ENCODE data around the gene MRPS23. TPM values are rescaled to one million over a fixed set of nuclear protein-coding genes. Genes with fewer than 3 reads are reported as not detected.

Gene MRPS23
- total RNA-seq, 1 donor from 2014 or later, result 86.7 TPM

DNA sequence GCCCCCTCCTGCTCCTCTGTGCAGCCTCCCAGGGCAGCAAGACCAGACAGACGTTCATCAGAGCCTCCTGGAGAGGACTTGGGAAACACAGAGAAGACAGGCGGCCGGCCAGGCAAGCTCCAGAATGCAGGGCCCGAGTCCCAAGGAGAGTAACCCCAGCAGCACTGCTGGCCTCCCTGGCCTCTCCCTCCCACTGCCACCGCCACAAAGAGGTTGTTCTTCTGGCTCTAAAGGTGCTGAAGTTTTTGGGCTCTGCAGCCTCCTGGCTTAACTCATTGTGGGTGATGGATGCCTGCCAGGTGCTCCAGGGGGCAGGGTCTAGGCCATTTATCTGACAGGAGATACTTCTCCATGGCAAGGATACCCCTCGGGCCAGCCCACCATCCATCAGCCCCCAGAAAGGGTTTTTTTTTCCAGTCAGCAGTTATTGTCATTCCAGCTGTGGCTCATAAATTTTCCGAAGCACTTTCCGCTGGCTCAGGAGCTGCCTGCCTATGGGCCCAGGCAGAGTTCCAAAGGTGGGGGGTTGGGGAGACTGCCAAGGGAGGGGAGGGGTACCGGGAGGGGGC is 32.0 kb upstream of the MRPS23 start:
- ATAC-seq (peak; percentile 53), DNase-seq (ENCODE audit: missing footprints) (no peak)
- intact Hi-C loops (cut with DNase I), result no loop called here

DNA sequence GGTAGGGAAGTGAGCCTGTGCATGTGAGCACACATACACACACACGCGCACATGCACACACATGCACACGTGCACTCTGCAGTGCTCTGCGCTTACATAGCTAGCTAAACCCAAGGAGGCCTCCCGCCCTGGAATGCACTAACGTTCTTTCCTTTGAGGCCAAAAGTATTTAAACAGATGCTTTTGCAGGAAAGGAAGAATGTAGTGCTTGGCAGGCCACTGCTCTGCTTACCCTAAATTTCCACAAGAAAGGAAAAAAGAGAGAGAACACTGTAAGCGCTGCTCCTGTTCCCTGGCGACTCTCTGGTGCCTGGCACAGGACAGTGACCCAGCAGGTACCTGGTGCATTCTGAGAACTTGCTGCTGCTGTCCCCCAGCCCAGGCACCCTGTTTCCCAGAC is 31.3 kb upstream of the MRPS23 start:
- ATAC-seq, result peak; percentile 3
- intact Hi-C loops (cut with DNase I), result no loop called here
- DNase-seq (ENCODE audit: missing footprints), result no peak

DNA sequence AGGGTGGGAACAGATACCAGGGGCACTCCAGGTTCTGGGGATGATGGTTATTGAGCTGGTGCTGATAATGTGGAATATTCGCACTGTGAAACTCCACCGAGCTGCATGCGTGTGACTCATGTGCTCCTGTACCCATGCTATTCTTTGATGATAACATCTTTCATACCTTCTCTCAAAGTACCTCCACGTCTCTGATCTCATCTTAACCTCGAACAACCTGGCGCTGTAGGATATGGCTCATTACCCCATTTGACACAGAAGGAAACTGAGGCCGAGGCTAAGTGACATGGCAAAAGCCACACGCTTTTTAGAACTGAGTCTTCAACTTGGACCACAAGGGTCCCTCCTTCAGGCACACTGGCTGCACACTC is 30.2 kb upstream of the MRPS23 start:
- intact Hi-C loops (cut with DNase I), result no loop called here
- DNase-seq (ENCODE audit: missing footprints) (no peak), ATAC-seq (no peak)

DNA sequence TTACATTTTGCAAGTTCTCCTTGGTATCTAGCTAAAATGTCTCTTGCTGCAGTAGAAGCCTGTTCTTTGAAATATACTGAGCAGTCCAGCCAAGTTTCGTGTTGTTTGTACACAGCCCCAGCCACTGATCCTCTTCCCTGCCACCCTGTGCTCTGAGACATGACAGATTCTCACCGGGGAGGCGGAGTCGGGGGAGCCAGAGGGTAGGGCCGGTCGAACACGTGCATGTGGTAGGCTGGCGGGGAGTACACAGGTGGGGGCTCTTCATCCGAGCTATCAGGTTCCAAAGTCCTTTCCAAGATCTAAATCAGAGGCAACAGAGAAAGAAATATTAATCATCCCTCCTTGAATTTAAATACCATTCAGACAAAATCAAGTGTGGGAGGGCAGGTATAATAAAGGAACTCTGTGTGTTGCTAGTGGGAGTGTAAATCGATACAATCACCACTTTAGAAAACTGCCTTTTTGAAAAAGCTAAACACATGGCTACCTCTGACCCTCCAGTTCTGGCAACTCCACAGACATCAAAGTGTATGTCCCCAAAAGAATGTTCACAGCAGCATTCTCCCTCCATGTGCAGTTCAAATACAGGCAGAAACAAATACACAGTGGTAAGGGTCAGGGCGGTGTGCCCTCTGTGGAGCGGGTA is 29.7 kb upstream of the MRPS23 start:
- no peak for ATAC-seq
- intact Hi-C loops (cut with DNase I), result loop anchor here (5.0 kb wide), 1 partner anchor 108 kb away; the partner anchor contains the start of gene VEZF1
- DNase-seq (ENCODE audit: missing footprints), result no peak

DNA sequence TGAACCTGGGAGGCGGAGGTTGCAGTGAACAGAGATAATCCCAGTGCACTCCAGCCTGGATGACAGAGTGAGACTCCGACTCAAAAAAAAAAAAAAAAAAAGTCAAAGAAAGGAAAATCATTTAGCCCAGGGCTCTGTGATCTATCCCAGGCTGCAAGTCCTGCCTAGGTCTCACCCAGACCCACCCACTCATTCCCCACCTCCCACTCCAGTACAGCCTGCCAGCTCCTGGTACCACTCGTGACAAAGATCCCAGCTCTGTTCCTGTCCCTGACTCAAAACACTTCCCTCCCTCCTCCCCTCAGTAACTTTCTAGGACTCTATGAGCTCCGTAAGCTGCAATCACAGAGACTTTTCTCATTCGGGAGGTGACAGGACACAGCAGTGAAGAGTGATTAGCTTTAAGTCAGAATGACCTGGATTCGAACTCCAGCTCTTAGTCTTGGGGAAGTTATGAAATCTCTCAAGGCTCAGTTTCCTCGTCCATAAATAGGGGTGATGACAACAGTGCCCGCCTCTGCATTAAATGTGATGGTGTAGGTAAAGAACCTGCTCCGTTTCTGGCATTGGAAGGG is 28.0 kb upstream of the MRPS23 start:
- intact Hi-C loops (cut with DNase I), result loop anchor here (5.0 kb wide), 1 partner anchor 109 kb away; the partner anchor contains the start of gene VEZF1
- no peak for ATAC-seq

DNA sequence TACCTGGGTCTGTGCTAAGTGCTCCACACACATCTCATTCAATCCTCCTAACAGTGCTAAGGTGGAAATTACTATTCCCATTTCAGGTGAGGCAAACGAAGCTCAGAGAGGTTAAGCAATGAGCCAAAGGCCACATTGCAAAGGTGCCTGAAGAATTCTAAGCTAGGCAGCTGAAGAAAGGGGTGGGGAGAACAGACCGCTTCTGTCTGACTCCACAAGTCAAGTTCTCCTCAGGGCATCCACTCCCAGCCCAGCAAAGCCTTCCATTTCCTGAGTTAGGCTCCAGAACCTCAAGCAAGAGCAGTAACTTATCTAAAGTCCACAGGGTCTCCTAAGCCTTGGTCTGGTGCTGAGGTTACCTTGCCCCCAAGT is 27.0 kb upstream of the MRPS23 start:
- DNase-seq (ENCODE audit: missing footprints), result no peak
- intact Hi-C loops (cut with DNase I), result loop anchor here (5.0 kb wide), 1 partner anchor 110 kb away; the partner anchor contains the start of gene VEZF1

More for the DNA sequence above, 28.0 kb upstream of the MRPS23 start:
- no peak for DNase-seq (ENCODE audit: missing footprints)

DNA sequence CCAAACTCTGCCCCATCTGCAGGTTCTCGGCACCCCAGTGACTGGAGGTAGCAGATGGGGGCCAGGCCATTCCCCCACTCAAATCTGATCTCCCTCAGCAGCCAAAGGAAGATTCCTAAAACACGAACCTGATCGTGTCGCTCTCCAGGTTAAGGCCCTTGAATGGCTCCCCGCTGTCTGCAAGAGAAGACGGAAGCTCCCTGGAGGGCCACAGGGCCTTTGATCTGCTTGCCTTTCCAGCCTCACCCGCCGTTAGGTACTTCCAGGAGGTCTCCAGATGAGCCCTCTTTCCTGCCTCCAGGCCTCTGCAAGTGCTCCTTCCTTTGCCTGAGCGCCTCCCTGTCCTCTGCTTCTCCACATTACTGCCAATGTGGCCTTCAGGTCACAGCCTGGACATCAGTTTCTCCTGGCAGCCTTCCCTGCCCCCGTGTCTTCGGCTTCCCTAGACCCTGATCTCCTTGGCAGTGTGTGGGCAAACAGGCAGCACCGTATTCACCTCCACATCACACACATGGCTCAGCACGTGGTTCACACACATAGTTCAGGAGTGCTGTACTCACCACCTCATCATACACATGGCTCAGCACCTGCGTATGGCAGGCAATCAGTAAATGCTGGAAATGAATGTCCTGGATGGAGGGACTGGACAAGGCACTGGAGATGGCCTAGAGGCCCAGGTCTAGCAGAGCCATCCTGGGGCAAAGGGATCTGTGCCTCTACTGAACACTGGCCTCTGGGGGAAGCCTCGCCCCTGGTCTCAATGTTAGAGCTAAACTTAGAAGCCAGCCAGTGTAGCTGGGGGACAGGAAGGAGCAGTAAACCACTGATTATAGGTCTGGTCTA is 26.4 kb upstream of the MRPS23 start:
- DNase-seq (ENCODE audit: missing footprints) (peak; percentile 52), ATAC-seq (no peak)
- intact Hi-C loops (cut with DNase I), result loop anchor here (5.0 kb wide), 1 partner anchor 111 kb away; the partner anchor contains the start of gene VEZF1

More for the DNA sequence above, 27.0 kb upstream of the MRPS23 start:
- ATAC-seq, result no peak

DNA sequence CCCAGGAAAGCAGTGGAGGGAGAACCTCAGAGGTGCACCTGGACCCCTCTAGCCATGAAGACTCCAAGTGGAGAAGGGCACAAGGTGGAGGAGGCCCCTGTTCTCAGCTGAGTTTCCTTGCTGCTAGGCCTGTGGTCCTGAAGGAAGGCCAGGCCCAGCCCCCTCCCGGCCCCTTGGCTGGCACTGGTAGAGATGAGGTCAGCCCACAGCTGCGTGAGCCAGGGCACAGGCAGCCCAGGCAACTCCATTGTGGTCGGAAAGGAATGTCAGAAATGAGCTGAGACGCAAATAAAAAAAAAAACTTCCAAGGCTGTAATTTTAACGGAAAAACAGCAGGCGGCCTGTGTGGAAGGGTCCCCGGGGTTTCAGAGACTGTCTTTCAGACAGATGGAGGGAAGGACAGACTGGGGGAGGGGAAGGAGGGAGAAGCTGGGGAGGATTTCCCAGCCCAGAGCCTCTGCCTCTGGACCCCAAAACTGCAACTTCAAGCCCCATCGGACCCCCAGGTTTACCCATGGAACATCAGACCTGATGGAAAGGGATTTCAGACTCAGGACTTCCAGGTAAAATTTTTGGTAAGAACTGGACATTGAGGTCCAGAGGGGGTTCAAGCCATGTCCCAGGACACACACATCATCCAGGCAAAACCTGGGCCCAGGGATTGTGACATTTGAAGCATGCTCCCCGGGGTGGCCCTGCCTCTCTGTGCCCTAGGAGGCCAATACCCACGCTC is 25.6 kb upstream of the MRPS23 start:
- intact Hi-C loops (cut with DNase I), result loop anchor here (2.0 to 5.0 kb wide), 2 partner anchors 15 to 112 kb away; partner anchors contain the start of gene VEZF1
- peak; percentile 84 for ATAC-seq

DNA sequence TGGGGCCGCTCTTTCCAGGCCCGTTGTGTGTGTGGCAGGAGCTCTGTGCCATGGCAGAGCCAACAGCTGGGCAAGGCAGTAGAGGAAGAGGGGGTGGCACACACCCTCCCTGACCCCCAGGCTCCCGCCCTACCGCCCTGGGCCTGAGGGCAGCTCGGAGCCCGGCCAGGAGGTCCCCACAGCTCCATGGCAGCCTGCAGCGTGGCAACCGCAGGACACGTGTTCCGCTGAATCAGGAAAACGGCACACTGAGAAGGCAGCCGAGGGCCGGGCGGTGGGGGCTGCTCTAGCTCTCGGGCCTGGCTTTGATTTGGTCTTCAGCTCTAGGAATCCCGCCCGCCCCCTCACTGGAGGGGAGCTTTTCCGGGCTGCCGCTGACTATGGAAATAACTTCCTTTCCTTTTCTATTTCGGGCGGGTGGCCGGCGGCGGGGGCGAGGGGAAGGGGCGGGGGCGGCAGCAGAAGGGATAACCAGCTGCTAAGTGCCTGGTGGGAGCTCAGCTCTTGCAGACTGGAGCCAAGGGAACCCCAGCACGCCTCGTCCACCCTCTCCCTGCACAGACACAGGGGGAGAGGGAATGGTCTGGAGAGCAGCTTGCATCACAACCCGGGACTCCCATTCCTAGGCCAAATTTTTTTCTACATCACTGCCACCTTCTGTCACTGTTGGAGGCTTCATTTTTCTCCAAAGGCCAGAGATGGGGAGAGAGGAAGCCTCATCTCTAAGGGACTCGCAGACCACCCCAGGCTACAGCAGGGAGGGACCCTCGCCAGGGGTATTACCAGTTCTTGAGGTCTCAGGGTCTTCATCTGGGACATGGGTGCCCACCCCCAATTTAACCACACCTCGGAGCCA is 24.8 kb upstream of the MRPS23 start:
- DNase-seq (ENCODE audit: missing footprints), result peak; percentile 89
- intact Hi-C loops (cut with DNase I), result loop anchor here (2.0 to 5.0 kb wide), 2 partner anchors 14 to 113 kb away; partner anchors contain the start of gene VEZF1
- ATAC-seq, result peak; percentile 63

More for the DNA sequence above, 25.6 kb upstream of the MRPS23 start:
- DNase-seq (ENCODE audit: missing footprints), result peak; percentile 86

DNA sequence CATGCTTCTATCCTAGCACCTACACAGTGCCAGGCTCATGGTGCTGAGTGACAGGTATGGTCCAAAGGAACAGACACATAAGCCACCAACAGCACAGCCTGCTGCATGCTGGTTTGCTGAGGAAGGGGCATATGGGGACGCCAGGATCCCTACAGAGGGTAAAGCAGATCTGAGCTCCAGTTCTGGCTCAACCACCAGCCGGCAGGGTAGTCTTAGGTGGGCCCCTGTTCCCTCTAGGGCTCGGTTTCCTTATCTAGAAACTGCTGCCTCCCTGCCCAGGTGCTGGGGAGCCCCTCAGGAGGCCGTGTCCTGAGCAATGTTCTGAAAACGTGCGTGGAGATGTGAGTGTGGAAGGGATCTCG is 24.2 kb upstream of the MRPS23 start:
- DNase-seq (ENCODE audit: missing footprints) (no peak), ATAC-seq (no peak)
- intact Hi-C loops (cut with DNase I), result loop anchor here (2.0 kb wide), 1 partner anchor 13 kb away; no protein-coding TSS in a partner anchor

DNA sequence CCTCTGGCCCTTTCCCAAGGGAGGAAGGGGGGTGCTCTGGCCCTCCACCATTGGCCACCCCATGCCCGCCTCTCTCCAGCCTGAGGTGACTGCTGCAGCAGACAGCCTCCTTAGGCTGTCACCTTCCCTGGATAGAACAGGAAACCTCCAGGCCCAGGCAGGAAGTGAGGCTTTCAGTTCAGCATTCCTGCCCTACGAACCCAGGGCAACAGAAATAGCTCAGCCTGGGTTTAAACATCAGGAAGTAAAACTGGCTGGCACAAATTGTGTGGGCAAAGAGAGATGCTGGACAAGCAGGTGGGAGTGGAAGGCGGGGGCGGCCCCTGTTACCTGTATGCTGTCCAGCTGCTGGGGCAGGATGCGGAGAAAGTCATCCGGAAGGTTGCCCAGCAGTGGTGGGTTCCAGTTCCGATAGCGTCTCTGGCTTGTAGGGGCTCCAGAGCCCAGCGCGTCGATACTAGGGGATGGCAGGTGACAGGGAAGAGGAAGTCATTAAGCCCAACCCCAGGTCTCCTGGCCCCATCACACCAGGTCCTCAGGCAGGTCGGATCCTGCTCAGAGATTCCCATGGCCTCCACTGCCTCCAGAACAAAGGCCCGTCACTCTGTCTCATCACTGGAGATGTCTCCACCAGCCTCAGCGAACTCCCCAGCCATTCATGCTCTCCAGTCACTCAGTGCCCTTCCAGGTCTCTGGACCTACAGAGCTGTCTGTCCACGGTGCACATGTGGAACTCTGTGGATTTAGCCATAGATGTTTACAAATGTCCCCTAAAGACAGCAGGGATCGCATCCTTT is 23.6 kb upstream of the MRPS23 start:
- DNase-seq (ENCODE audit: missing footprints) (no peak), ATAC-seq (no peak)
- intact Hi-C loops (cut with DNase I), result loop anchor here (2.0 kb wide), 1 partner anchor 13 kb away; no protein-coding TSS in a partner anchor

DNA sequence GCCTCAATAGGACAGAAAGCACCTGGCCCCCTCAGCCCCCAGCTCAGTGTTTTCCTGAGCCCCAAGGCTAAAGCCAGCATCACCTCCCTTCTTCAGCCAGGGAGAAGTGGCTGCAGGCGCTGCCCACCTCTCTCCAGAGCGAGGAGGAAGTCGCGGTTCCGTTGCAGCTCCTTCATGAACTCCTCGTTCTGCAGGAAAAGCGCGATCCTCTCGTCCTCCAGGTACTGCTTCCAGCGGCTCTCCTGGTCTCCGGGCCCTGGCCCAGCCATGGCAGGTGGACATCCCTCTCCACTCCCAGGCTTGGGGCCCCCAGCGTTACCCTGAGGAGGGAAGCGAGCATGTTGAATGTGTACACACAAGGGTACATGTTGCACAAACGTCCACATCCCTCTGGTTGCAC is 22.7 kb upstream of the MRPS23 start:
- intact Hi-C loops (cut with DNase I), result no loop called here
- no peak for DNase-seq (ENCODE audit: missing footprints)
- no peak for ATAC-seq

DNA sequence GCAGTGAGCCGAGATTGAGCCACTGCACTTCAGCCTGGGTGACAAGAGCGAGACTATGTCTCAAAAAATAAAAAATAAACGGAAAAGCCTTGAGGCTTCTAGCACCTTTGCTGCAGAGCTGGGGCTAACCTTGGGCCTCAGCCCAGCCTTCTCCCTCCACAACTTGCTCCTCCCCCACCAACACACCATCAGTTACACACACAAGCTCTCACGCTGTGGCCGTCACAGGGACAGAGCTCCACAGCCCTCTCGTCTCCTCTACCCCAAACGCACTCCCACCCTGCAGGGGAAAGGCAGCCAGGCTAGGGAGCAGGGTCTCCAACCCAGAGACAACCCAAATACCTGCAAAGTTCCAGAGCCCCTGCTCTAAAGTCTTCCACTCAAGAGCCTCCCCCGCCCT is 22.0 kb upstream of the MRPS23 start:
- ATAC-seq, result no peak
- no peak for DNase-seq (ENCODE audit: missing footprints)
- intact Hi-C loops (cut with DNase I), result no loop called here

DNA sequence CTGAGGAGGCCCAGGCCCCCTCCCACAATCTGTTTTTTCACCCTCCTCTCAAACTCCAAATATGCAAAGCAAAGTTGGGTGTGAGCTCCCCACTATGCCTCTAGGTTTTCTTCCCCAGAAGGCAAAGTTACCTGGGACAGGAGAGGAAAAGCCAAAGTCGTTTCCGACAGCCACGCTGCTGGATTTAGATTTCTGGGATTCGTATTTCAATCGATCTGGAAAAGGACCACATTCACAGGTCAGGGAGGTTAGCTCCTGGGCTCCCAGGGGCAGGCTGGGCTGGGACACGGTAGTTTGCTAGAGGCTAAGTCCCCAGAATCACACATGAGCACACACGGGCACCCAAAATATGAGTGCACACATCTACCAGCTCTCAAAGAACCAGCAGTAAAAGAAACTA is 21.3 kb upstream of the MRPS23 start:
- DNase-seq (ENCODE audit: missing footprints), result no peak

DNA sequence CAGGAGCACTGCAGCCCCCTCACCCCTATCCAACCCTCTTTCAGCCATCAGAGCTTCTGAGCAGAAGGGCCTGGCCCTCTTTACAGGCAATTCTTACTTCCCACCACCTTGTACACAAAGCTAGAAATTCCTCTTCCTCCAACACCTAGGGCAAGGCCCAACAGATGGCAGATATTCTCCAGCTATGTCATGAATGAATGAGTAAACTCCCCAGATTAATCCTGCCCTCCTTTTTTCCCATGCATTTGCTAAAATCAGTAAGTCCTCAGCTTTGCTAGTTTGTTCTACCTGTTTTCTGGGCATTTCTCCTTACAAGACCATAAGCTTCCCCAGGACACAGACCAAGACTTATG is 20.4 kb upstream of the MRPS23 start:
- no peak for ATAC-seq
- intact Hi-C loops (cut with DNase I), result no loop called here
- DNase-seq (ENCODE audit: missing footprints), result no peak

More for the DNA sequence above, 21.3 kb upstream of the MRPS23 start:
- ATAC-seq, result no peak
- intact Hi-C loops (cut with DNase I), result no loop called here

DNA sequence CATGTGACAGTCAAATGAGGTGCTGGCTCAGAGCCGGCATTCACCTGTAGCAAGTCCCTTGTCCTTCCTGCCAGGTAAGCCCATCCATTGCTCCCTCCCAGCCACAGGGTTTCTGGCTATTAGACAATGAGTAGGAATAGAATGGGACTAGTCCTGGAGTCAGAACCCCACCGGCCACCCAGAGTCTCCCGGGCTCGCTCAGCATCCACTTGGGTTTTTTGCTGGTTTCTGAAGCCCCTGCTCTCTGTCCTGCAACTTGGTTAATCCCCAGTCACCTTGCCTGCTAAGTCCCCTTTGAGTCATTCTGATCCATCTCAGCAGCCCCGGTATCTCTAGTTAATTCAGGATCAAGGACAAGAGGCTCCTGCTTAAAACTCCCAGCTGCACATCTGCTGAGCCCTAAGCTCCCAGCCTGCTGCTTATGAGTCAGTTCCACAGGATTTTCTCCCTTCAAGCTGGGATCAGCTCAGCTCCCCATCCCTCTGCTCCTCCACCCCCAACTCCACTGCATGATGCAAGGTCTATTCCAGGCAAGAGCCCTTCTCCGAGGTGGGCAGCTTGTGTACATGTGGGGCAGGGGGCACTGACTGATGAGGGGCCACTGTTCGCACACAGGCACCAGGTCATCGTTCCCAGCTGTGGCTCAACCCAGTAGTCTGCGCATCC is 19.9 kb upstream of the MRPS23 start:
- DNase-seq (ENCODE audit: missing footprints), result no peak
- no peak for ATAC-seq
- intact Hi-C loops (cut with DNase I), result no loop called here
